Heart left ventricle (tissue), 16 donors: ENCODE data around the gene KRTAP4-6. TPM values are rescaled to one million over a fixed set of nuclear protein-coding genes. Genes with fewer than 3 reads are reported as not detected.

Experiments
- ATAC-seq, 4 donors: fragments of 200-7000 bp; cut with Tn5 transposase; one replicate each; pipeline ENCODE4 v1.9.1; 2020 to 2022; ENCODE audit warnings: moderate library complexity in 4 of 4, mild to moderate bottlenecking in 3 of 4, moderate number of reproducible peaks in 1 of 4
- DNase-seq, 5 donors: peaks; one replicate each; pipeline ENCODE4 v3.0.0-alpha.2; 2020
- H3K27ac ChIP-seq, 12 donors: fragments of 200-600 bp; sonication (generic) in 4 of 12; one replicate each; pipeline versions ENCODE4 v1.5.0 to v1.8.0; 2016 to 2022; ENCODE audit warnings: mild to moderate bottlenecking in 2 of 12
- H3K27me3 ChIP-seq, 9 donors: fragments of 200-600 bp; sonication (generic) in 2 of 9; one replicate each; pipeline versions ENCODE4 v1.5.1 to v1.8.0; 2016 to 2022; ENCODE audit warnings: mild to moderate bottlenecking in 3 of 9
- H3K36me3 ChIP-seq, 9 donors: fragments of 200-600 bp; sonication (generic) in 2 of 9; one replicate each; pipeline versions ENCODE4 v1.5.0 to v1.8.0; 2018 to 2022; ENCODE audit warnings: mild to moderate bottlenecking in 2 of 9
- H3K4me1 ChIP-seq, 12 donors: fragments of 200-600 bp; sonication (generic) in 4 of 12; one replicate each; pipeline versions ENCODE4 v1.5.0 to v1.8.0; 2016 to 2022; ENCODE audit warnings: mild to moderate bottlenecking in 3 of 12
- H3K4me3 ChIP-seq, 12 donors: fragments of 200-600 bp; sonication (generic) in 4 of 12; one replicate each; pipeline versions ENCODE4 v1.5.0 to v1.8.0; 2017 to 2022; ENCODE audit warnings: mild to moderate bottlenecking in 9 of 12, moderate library complexity in 4 of 12
- H3K9me3 ChIP-seq, 12 donors: fragments of 200-600 bp; sonication (generic) in 4 of 12; one replicate each; pipeline versions ENCODE4 v1.5.0 to v1.8.0; 2016 to 2022; ENCODE audit warnings: mild to moderate bottlenecking in 1 of 12
- CTCF ChIP-seq, 12 donors: fragments of 200-600 bp; sonication (generic) in 4 of 12; IDR thresholded peaks; one replicate each; pipeline versions ENCODE4 v1.5.0 to v1.8.0; 2018 to 2022; ENCODE audit warnings: antibody characterized with exemption in 12 of 12, mild to moderate bottlenecking in 5 of 12
- POLR2A ChIP-seq, 2 donors: fragments of 450-650 bp; IDR thresholded peaks; one replicate each; pipeline ENCODE4 v1.6.1; 2017; ENCODE audit warnings: antibody characterized with exemption in 2 of 2, mild to moderate bottlenecking in 2 of 2, moderate library complexity in 2 of 2
- WGBS, 4 donors: extraction: QIAGEN DNeasy Blood & Tissue Kit in 2 of 4; methylation state at CpG; one replicate each; pipeline versions ENCODE4 v1.1.5 to v1.1.7; 2013 to 2018; 5-methylcytosine and 5-hydroxymethylcytosine counted together
- intact Hi-C, 10 donors: fragments of 100-400 bp; cut with DNase I; formaldehyde crosslinking; loops; one replicate each; pipeline versions ENCODE4 v1.11.1 to v1.14.2; 2022
- polyA plus RNA-seq, 2 donors: library from polyadenylated mRNA; stranded (reverse); fragments of 200-250 nt; gene quantifications; one replicate each; pipeline ENCODE4 v1.2.3, GENCODE V29; 2013
- total RNA-seq, 9 donors: library from RNA; depleted of rRNA in 2 of 9; stranded (reverse); fragments of >200 nt in 2 of 9; fragmentation: NEBNext Ultra II Directional in 3 of 9; extraction: Animal tissue kit (Norgen Biotek cat#: 25700) in 3 of 9; gene quantifications; one replicate each; pipeline versions ENCODE4 v1.1.0 to v1.2.4, GENCODE V29; 2016 to 2023
- donor health status: ischemic (EF 13 %, LVEDD 7.1; RV severe dilation, severe dysfunction).
- donor health status: healthy with polysubstance abuse.
- donor health status: DM: no; HTN: yes; CAD: no.
- donor health status: DM: no; HTN: no; CAD: no.
- donor health status: ischemic (EF 25% LVEDD 6.9; RV normal size, moderate dysfunction).
- donor health status: ischemic (EF 25% LVEDD 5.7; RV mildly dilated, moderate dysfunction).
- donor health status: healthy.
- donor health status: DM: yes; HTN: yes; CAD: no.
- donor health status: ischemic (EF 35%, LVEDD 5.7; RV mildly dilated, moderate dysfunction).
- donor health status: nonischemic (EF 11% LVEDD 7.7; RV severe dilation, severe dysfunction).
- donor health status: DM: yes; HTN: yes; CAD: no.
- donor health status: PGD.
- donor health status: ischemic (EF 29% LVEDD 5.4; RV normal size, mild dysfunction).
- donor health status: nonischemic (EF 23%, LVEDD 6.1; RV moderate dilation, normal function).

KRTAP4-6 gene
- total and polyA plus RNA-seq, 11 donors = not detected

GRCh38 chr17:41133880-41134735 lies 6.2 kb downstream of the KRTAP4-6 start:
- 69 to 80% (median 72%) methylated on average over 2 of the region's 2 CpGs for WGBS, 4 donors

DNA sequence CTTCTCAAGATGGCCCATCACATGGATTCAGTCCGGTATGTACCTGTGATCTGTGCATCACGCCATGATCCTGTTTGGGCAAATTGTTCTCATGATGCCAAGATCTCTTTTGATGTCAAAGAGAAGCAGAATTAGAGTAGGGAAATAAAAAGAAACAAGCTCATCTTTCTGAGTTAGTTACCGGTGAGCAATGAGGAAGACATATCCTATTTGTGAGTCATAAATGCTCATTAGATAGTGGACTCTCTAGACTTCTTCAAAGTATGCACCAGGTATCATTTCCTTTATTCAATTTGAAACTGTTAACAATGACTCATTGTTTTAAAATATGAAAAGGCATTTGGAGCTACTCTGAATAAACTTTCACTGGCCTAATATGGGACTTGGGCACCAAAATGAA lies 8.4 kb downstream of the KRTAP4-6 start:
- intact Hi-C loops = no loop called here
- ATAC-seq (no peak), DNase-seq (no peak)
- Histone ChIP-seq H3K36me3 (no peaks in the 10 kb centered on the region), H3K9me3 (peaks cover 0 to 7% (median 0%) of the 10 kb centered on the region in 12 donors), H3K27me3 (peaks cover 0 to 3% (median 0%) of the 10 kb centered on the region in 9 donors), H3K4me1 (no peaks in the 10 kb centered on the region), H3K4me3 (no peak overlapping the region), H3K27ac (no peak overlapping the region)
- TF ChIP-seq POLR2A (IDR thresholded peaks at IDR 0.05) (no peak), CTCF (IDR thresholded peaks at IDR 0.05) (no peak)
- 76 to 81% (median 79%) methylated on average over 3 of the region's 3 CpGs for WGBS, 4 donors

More at GRCh38 chr17:41133880-41134735, 6.2 kb downstream of the KRTAP4-6 start:
- TF ChIP-seq CTCF (IDR thresholded peaks at IDR 0.05) (no peak), POLR2A (IDR thresholded peaks at IDR 0.05) (no peak)
- DNase-seq (no peak), ATAC-seq (no peak)
- peaks cover 0 to 14% (median 0%) of the 10 kb centered on the region in 12 donors for H3K9me3 ChIP-seq
- H3K4me3 ChIP-seq = no peak overlapping the region
- intact Hi-C loops = no loop called here
- peaks cover 0 to 3% (median 0%) of the 10 kb centered on the region in 9 donors for H3K27me3 ChIP-seq
- H3K27ac ChIP-seq = no peak overlapping the region
- H3K36me3 ChIP-seq = no peaks in the 10 kb centered on the region
- H3K4me1 ChIP-seq = no peaks in the 10 kb centered on the region

GRCh38 chr17:41127371-41127770 lies 13.0 kb downstream of the KRTAP4-6 start:
- no peak for DNase-seq
- no peak for TF ChIP-seq POLR2A (IDR thresholded peaks at IDR 0.05)
- TF ChIP-seq CTCF (IDR thresholded peaks at IDR 0.05) = no peak
- WGBS, 4 donors = 56 to 67% (median 64%) methylated on average over 1 of the region's 1 CpG
- peaks cover 0 to 5% (median 0%) of the 10 kb centered on the region in 9 donors for H3K27me3 ChIP-seq
- no peak overlapping the region for H3K4me3 ChIP-seq
- H3K36me3 ChIP-seq = no peaks in the 10 kb centered on the region
- no peak overlapping the region for H3K27ac ChIP-seq
- H3K4me1 ChIP-seq = no peaks in the 10 kb centered on the region
- H3K9me3 ChIP-seq = peaks cover 0 to 7% (median 0%) of the 10 kb centered on the region in 12 donors
- no peak for ATAC-seq
- intact Hi-C loops = no loop called here

DNA sequence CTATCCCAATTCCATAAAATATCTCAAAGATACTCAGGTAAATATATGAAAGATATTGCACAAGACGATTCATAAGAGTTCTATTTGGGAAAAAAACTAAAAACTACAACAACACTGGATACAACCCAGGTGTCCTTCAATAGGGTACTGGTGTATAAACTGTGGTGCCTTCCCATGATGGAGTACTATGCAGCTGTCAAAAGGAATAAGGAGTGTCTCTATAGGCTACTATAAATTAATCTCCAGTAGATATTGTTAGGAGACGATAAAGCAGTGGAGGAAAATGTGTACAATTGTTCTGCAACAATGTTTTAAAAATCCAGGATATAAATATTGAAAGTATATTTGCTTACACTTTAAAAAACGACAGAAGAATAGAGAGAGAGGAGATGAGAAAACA lies 13.9 kb downstream of the KRTAP4-6 start:
- 83 to 88% (median 85%) methylated on average over 3 of the region's 3 CpGs for WGBS, 4 donors
- ATAC-seq (no peak), DNase-seq (no peak)
- Histone ChIP-seq H3K36me3 (no peaks in the 10 kb centered on the region), H3K4me1 (no peaks in the 10 kb centered on the region), H3K9me3 (peaks cover 0 to 7% (median 0%) of the 10 kb centered on the region in 12 donors), H3K4me3 (no peak overlapping the region), H3K27me3 (peaks cover 0 to 5% (median 0%) of the 10 kb centered on the region in 9 donors), H3K27ac (no peak overlapping the region)
- TF ChIP-seq CTCF (IDR thresholded peaks at IDR 0.05) (no peak), POLR2A (IDR thresholded peaks at IDR 0.05) (no peak)
- intact Hi-C loops = no loop called here
